Measurements from ENCODE around the gene POLDIP3.

POLDIP3 gene

DNA sequence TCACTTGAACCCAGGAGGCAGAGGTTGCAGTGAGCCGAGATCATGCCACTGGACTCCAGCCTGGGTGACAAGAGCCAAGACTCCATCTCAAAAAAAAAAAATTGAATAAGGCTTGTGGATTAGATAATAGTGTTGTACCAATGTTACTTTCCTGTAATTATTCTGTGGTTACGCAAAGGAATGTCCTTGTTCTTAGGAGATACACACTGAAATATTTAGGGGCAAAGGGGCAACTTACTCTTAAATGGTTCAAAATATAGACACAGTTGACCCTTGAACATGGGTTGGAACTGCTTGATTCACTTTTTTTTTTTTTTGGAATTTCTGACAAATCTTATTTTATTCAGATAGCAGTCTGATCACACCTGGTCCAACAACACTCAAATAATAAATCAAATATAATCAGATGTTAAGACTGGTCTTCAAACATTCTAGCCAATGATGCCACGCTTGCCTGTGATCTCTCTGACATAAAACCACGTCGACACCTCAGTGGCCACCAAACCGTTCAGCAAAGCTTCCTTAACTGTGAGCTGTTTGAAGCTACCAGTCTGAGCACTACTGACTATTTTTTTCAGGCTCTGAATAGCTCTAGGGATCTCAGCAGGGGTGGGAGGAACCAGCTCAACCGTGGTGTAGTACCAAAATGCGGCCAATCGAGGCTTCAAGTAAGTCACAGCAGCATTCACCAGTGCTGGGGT is 25.0 kb upstream of the POLDIP3 start:
- TF ChIP-seq, protein P1, sequence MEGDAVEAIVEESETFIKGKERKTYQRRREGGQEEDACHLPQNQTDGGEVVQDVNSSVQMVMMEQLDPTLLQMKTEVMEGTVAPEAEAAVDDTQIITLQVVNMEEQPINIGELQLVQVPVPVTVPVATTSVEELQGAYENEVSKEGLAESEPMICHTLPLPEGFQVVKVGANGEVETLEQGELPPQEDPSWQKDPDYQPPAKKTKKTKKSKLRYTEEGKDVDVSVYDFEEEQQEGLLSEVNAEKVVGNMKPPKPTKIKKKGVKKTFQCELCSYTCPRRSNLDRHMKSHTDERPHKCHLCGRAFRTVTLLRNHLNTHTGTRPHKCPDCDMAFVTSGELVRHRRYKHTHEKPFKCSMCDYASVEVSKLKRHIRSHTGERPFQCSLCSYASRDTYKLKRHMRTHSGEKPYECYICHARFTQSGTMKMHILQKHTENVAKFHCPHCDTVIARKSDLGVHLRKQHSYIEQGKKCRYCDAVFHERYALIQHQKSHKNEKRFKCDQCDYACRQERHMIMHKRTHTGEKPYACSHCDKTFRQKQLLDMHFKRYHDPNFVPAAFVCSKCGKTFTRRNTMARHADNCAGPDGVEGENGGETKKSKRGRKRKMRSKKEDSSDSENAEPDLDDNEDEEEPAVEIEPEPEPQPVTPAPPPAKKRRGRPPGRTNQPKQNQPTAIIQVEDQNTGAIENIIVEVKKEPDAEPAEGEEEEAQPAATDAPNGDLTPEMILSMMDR (IDR thresholded peaks at IDR 0.05; ENCODE audit: insufficient read depth, low read depth, low read length, missing control alignments): no peak
- no peak for DNase-seq (ENCODE audit: low read depth)
- no peak overlapping the region for H3K4me3 ChIP-seq (ENCODE audit: low read length)

DNA sequence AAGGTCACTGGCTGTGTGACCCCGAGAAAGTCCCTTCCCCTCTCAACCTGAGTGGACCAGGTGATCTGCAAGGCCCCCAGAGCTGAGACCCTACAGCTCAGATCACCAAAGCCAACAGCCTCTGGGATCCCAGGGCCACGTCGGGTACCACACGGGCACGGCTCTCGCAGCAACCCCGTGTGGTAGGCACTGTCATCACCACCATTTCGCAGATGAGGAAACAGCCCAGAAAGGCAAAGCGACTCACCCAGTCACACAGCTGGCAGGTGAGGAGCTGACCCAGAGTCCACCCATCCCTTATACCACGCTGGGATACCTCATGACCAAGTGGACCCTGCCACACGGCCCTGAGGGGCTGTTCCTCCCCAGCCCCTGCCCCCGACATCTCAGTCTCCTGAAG is 22.9 kb upstream of the POLDIP3 start:
- DNase-seq (ENCODE audit: low read depth): no peak
- no peak overlapping the region for H3K4me3 ChIP-seq (ENCODE audit: low read length)
- TF ChIP-seq, protein P1 (IDR thresholded peaks at IDR 0.05; ENCODE audit: insufficient read depth, low read depth, low read length, missing control alignments): no peak

DNA sequence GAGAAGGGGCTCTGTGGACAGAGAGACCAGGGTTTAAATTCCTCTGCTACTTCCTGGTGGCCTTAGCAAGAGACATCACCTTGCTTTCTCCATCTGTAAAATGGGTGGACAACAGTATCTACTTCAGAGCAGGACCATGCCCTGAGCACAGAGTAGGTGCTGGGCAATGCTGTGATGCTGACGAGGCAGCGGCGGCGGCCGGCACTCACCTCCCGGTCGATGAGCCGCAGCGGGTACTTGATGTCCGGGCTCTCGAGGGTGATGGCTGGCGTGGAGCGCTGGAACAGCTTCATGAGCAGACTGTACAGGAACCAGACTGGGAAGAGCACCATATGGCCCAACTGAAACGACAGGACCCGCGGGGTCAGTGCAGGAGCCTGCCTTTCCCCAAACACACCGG is 21.8 kb upstream of the POLDIP3 start:
- no peak for DNase-seq (ENCODE audit: low read depth)
- TF ChIP-seq, protein P1 (IDR thresholded peaks at IDR 0.05; ENCODE audit: insufficient read depth, low read depth, low read length, missing control alignments): no peak
- H3K4me3 ChIP-seq (ENCODE audit: low read length): no peak overlapping the region

DNA sequence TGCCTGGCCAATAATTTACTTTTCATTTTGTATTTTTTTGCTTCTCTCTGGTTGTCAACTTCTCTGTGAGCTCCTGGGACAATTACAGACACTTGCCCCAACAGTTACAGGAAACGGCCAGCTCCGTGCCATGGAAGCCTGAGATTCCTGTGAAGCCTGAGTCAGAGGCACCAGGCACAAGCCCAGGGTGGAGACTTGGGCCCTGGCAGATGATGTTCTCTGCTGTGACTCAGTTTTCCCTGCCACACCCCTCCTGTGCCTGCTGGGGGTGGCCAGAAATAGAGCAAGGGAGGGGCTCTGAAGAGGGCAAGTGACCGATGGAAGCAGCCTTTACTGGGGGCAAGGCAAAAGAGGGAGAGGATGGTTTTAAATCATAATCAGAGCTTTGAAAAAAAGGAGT is 20.8 kb upstream of the POLDIP3 start:
- H3K4me3 ChIP-seq (ENCODE audit: low read length): no peak overlapping the region
- TF ChIP-seq, protein P1 (IDR thresholded peaks at IDR 0.05; ENCODE audit: insufficient read depth, low read depth, low read length, missing control alignments): no peak
- DNase-seq (ENCODE audit: low read depth): peak; percentile 95

DNA sequence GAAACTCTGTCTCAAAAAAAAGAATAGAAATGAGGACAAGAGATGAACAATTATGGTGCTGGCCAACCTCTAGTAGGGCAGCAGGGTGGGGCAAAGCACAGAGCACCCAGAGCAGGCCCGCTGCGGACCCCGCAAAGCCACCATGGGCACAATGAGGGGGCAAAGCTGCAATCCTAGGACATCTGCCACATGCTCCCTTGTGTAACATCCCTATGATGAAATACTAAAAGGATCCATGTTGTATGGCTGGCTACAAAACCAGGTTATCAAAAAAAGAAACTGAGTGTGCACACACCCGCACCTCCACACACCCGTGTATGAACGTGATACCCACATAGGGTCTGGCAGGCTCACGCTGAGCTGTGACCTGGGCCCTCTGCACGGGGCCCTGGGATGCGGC is 18.3 kb upstream of the POLDIP3 start:
- DNase-seq (ENCODE audit: low read depth): no peak
- TF ChIP-seq, protein P1 (IDR thresholded peaks at IDR 0.05; ENCODE audit: insufficient read depth, low read depth, low read length, missing control alignments): no peak
- H3K4me3 ChIP-seq (ENCODE audit: low read length): no peak overlapping the region

DNA sequence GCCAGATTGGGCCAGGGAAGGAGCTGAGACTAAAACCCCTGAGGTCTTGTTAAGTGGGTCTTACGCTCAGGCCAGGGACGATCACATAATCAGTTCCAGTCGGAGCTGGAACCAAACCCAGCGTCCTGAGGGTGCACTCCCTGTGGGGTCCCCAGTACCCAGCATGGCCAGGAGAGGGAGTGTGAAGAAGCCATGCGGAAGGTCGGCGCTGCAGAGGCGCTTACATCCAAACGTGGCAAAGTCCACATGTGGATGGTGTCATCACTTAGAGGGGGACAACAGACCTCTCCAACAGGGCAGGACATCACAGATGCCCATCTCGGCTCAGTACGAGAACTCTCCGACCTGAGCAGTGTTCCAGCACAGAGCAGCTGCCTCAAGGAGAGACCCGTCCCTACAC is 17.4 kb upstream of the POLDIP3 start:
- TF ChIP-seq, protein P1 (IDR thresholded peaks at IDR 0.05; ENCODE audit: insufficient read depth, low read depth, low read length, missing control alignments): peak; percentile 33
- DNase-seq (ENCODE audit: low read depth): no peak
- no peak overlapping the region for H3K4me3 ChIP-seq (ENCODE audit: low read length)
